Stimulated activated effector memory CD8-positive, alpha-beta T cell treated with anti-CD3 and anti-CD28 coated beads, Interleukin-12 subunit alpha, Interleukin-12 subunit beta, amount 100 ng/mL, for 72 hours (primary cell): ENCODE results near the gene ITPK1.
A peak's percentile ranks its signal among the peaks of the same experiment; 100 is the strongest.

Experiments used
- ATAC-seq: fragments of 150-1000 bp; cut with Tn5 transposase; 2 replicates; pipeline ENCODE4 v1.10.0; 2021
- DNase-seq, 2 donors: peaks; one replicate each; pipeline ENCODE4 v3.0.0; 2021 to 2022; ENCODE audit warnings: low spot score in 2 of 2
- H3K27ac Mint-ChIP-seq: one replicate; pipeline ENCODE4 v1.8.0; 2022; ENCODE audit warnings: mild to moderate bottlenecking, mixed read lengths
- H3K36me3 Mint-ChIP-seq: one replicate; pipeline ENCODE4 v1.8.0; 2022; ENCODE audit warnings: mild to moderate bottlenecking, mixed read lengths
- H3K4me1 Mint-ChIP-seq: one replicate; pipeline ENCODE4 v1.8.0; 2022; ENCODE audit warnings: mixed read lengths
- H3K4me3 Mint-ChIP-seq: one replicate; pipeline ENCODE4 v1.8.0; 2022; ENCODE audit warnings: mild to moderate bottlenecking, mixed read lengths
- H3K9me3 Mint-ChIP-seq: one replicate; pipeline ENCODE4 v1.8.0; 2022; ENCODE audit warnings: mixed read lengths

ITPK1 gene

DNA sequence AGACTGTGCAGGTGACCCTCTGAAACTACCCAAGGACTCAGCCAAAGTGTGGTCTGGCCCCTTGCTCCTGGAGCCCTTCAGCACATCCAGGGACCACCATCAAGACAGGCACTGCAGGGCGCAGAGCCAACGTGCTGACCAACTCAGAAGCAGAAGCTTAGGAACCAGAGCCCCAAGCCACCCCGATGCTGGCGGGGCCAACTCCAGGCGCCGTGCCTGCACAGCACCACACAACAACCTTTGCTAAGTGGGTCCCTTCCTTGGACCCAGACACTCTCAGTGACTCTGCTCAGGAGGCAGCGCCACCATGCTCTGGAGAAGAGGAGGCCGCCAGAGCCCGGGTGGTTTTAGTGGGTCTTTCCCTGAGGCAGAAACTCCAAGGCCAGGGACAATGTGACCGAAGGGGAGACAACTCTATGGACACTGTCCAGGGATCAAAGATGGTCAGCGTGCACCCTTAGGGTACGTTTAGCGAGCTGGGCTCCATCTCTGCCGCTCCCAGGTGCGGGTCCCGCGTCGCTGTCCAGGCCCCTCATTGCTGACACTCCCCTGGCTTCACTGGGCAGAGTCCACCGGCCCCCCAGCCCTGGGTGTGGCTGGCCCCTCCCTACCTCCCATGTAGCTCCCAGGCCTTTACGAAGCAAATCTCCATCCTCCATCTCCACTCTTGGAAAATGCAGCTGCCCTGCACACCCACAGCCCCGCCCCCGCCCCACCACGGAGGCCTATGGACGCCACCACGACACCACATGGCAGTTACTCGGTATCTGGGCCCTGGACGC lies 176.6 kb downstream of the ITPK1 start:
- Mint-ChIP-seq H3K4me3 (no peak overlapping the region), H3K9me3 (no peaks in the 10 kb centered on the region), H3K36me3 (peaks cover 34% of the 10 kb centered on the region), H3K27ac (no peak overlapping the region), H3K4me1 (peaks cover 8% of the 10 kb centered on the region)
- DNase-seq (no peak), ATAC-seq (no peak)

DNA sequence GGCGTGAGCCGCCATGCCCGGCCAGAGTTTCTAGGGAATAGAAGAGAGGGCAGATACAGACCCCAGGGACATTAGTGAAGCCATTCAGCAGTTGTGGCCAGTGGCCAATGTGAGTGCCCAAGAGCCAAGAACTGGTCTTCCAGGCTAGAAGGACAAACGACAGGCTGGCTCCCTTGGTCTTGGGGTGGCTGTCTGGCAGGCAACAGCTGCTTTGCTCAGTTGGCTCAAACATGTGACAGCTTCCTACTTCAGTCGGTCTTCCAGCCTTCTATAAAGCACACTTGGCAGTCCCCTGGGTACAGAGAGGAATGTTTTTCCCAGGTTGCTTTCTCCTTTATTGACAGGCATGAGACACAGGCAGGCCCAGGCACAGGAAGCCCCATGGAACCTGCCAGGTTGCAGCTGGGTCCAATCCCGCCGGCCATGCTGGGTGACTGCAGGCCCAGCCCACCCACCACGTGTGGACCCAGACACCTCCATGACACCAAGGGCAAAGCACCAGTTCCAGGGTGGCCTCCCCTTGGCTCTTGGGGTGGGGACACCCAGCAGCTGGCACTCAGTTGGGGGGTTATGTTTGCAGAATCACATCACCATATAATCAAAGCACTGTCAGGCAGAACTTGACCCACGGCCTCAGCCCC lies 177.4 kb downstream of the ITPK1 start:
- Mint-ChIP-seq H3K27ac (peak overlapping the region; percentile 58), H3K9me3 (no peaks in the 10 kb centered on the region), H3K36me3 (peaks cover 32% of the 10 kb centered on the region), H3K4me1 (peaks cover 8% of the 10 kb centered on the region), H3K4me3 (no peak overlapping the region)
- ATAC-seq (no peak), DNase-seq (no peak)

DNA sequence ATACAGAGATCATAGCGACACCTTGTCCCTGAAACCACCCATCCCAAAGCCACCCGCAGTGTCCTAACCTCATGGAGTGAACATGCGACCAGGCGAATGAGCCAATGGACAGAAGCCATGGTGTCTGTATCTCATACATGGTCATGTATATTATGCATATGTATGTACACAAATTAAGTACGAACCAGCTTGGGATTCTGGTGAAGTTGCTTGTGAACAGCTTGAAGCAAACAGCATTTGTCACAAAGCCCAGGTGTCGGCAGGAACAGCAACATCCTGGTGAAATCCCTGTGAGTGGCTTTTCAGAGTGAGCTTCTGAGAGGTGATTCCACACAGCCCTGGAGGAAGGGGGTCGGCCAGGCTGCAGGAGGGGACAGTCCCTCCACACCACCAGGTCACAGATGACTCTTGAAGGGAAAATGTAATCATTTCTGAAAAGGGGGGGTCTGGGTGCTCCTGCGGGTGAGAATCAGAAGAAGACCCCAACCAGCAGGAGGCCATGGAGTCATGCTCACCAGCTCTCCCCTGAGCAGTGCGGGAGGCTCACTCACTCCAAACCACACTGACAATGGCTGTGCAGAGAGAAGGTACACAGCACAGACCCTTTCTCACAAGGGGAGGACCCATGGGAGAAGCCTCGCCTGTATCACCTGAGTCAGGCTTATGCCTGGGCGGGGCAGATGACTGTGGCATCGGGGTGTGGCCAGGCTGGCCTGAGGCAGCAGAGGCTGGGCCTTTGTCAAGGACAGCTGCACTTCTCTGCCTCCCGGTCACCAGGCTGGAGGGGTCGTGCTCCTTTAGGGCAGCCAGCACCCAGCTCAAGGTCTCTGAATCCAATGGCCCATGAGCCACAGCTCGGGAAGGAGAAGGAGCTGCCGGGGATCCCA lies 178.4 kb downstream of the ITPK1 start:
- no peak overlapping the region for H3K4me3 Mint-ChIP-seq
- DNase-seq: no peak
- no peaks in the 10 kb centered on the region for H3K9me3 Mint-ChIP-seq
- peaks cover 8% of the 10 kb centered on the region for H3K4me1 Mint-ChIP-seq
- H3K36me3 Mint-ChIP-seq: peaks cover 34% of the 10 kb centered on the region
- ATAC-seq: peak; percentile 54
- peak overlapping the region; percentile 58 for H3K27ac Mint-ChIP-seq

GRCh38 chr14:92936085-92936484 lies 179.6 kb downstream of the ITPK1 start:
- Mint-ChIP-seq H3K27ac (no peak overlapping the region), H3K4me1 (peaks cover 8% of the 10 kb centered on the region), H3K9me3 (no peaks in the 10 kb centered on the region), H3K4me3 (no peak overlapping the region), H3K36me3 (peaks cover 41% of the 10 kb centered on the region)
- DNase-seq (no peak), ATAC-seq (no peak)

DNA sequence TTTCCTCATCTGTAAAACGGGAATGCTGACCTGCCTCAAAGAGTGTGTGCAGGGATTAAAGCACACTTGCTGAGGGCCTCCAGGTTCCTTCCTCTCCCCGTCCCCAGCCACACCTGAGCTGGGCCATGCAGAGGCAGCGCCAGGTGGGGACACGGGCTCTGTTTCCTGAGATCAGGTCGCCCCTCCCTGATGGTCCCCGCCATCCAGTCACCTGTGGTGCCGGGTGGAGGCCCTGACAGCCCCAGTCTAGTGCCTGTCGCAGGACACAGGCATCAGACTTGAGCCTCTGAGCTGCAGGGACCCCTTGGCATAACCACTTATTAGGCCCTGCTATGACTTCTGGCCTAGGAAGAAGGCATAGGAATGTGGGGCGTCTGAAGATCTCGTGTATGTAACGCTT lies 180.3 kb downstream of the ITPK1 start:
- Mint-ChIP-seq H3K27ac (no peak overlapping the region), H3K4me1 (peaks cover 8% of the 10 kb centered on the region), H3K36me3 (peaks cover 35% of the 10 kb centered on the region), H3K9me3 (no peaks in the 10 kb centered on the region), H3K4me3 (no peak overlapping the region)
- ATAC-seq (no peak), DNase-seq (no peak)

GRCh38 chr14:92934196-92935085 lies 181.3 kb downstream of the ITPK1 start:
- peaks cover 8% of the 10 kb centered on the region for H3K4me1 Mint-ChIP-seq
- H3K9me3 Mint-ChIP-seq: no peaks in the 10 kb centered on the region
- DNase-seq (no peak), ATAC-seq (no peak)
- H3K4me3 Mint-ChIP-seq: no peak overlapping the region
- H3K36me3 Mint-ChIP-seq: peaks cover 29% of the 10 kb centered on the region
- H3K27ac Mint-ChIP-seq: no peak overlapping the region

GRCh38 chr14:92933481-92933880 lies 182.2 kb downstream of the ITPK1 start:
- H3K4me3 Mint-ChIP-seq: no peak overlapping the region
- no peak for ATAC-seq
- no peak overlapping the region for H3K27ac Mint-ChIP-seq
- DNase-seq: no peak
- no peaks in the 10 kb centered on the region for H3K9me3 Mint-ChIP-seq
- peaks cover 29% of the 10 kb centered on the region for H3K36me3 Mint-ChIP-seq
- H3K4me1 Mint-ChIP-seq: peaks cover 8% of the 10 kb centered on the region

GRCh38 chr14:92932448-92933395 lies 183.0 kb downstream of the ITPK1 start:
- Mint-ChIP-seq H3K4me3 (no peak overlapping the region), H3K36me3 (peaks cover 29% of the 10 kb centered on the region), H3K4me1 (peaks cover 7% of the 10 kb centered on the region), H3K27ac (no peak overlapping the region), H3K9me3 (no peaks in the 10 kb centered on the region)
- no peak for ATAC-seq
- no peak for DNase-seq

GRCh38 chr14:92931681-92932447 lies 183.9 kb downstream of the ITPK1 start:
- DNase-seq (no peak), ATAC-seq (no peak)
- H3K4me3 Mint-ChIP-seq: no peak overlapping the region
- H3K4me1 Mint-ChIP-seq: no peaks in the 10 kb centered on the region
- H3K27ac Mint-ChIP-seq: peak overlapping the region; percentile 33
- H3K36me3 Mint-ChIP-seq: peaks cover 21% of the 10 kb centered on the region
- no peaks in the 10 kb centered on the region for H3K9me3 Mint-ChIP-seq

DNA sequence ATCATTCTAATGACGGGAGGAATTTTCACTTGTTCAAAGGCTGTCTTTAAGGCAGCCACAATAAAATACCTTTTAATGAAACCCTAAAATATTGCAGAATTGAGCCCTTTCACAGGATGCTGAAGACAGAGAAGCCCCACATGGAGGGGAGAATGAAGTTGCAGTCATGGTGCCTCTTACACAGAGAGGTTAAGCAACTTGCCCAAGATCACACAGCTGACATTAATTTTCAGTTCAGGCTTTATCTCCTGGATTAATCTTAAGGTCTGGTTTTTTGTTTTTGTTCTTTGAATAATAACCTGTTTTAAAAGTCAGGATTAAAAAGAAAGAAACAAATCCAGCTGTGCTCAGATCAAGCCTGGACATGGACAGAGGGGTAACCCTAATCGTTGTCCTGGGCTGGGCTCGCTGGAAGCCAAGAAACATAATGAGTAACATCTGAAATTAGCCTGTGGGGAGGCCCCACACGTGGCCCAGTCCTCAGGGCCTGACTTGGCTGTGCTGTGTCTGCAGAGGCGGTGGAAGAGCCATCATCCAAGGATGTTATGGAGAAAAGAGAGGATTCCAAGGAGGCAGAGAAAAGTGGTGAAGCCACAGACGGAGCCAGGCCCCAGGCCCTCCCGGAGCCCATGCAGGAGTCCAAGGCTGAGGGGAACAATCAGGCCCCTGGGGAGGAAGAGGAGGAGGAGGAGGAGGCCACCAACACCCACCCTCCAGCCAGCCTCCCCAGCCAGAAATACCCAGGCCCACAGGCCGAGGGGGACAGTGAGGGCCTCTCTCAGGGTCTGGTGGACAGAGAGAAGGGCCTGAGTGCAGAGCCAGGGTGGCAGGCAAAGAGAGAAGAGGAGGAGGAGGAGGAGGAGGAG lies 184.8 kb downstream of the ITPK1 start:
- no peak for DNase-seq
- no peak for ATAC-seq
- Mint-ChIP-seq H3K36me3 (peaks cover 14% of the 10 kb centered on the region), H3K4me3 (no peak overlapping the region), H3K9me3 (no peaks in the 10 kb centered on the region), H3K27ac (peak overlapping the region; percentile 33), H3K4me1 (no peaks in the 10 kb centered on the region)

DNA sequence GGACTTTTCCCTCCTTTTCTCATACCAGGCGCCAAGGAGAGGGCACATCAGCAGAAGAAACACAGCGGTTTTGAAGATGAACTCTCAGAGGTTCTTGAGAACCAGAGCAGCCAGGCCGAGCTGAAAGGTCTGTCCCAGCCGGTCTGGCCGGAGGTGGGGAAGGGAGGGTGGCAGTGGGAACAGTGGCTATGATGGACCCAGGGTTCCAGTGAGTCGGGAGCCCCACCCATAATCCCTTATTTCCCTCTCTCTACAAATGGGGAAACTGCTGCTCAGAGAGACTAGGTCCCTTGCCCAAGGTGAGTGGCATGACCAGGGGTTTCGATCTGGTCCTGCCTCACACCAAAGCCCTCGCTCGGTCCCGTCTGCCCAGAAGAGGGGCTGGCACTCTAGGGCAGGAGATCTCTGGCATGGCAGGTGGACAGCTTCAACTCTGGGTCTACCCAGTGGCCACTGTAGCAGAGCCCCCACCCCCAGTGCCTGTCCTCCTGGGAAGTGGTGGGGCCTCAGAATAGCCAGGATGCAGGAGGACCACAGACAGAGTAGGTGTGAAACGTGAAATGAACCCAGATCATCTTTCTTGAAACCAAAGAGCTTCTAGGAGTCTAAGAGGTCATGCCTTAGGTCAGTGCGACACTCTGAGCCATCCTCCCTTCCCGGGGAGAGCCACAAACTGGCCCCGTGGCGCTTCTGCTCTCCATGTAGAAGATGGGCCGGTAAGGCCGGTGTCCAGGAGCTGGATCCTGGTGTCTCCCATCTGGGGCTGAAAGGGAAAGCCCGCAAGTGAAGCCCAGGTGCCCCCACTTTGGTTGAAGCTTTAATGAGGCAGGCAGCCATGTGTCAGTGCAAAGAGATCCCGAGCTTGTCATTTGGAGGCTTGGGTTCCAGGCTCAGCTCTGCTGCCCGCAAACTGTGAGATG lies 185.8 kb downstream of the ITPK1 start:
- ATAC-seq (no peak), DNase-seq (no peak)
- Mint-ChIP-seq H3K4me1 (no peaks in the 10 kb centered on the region), H3K36me3 (peaks cover 11% of the 10 kb centered on the region), H3K9me3 (no peaks in the 10 kb centered on the region), H3K27ac (peak overlapping the region; percentile 33), H3K4me3 (no peak overlapping the region)
